HCT116 (cell line): ENCODE measurements around the gene CHN1. TPM values are rescaled to one million over a fixed set of nuclear protein-coding genes. Genes with fewer than 3 reads are reported as not detected.

Experiments
- ATAC-seq: fragments of 200-7000 bp; cut with Tn5 transposase; 2 replicates; pipeline ENCODE4 v1.9.1; 2020; ENCODE audit warnings: mild to moderate bottlenecking, moderate library complexity
- BruUV-seq: library from RNA; stranded (reverse); fragments of 400-500 nt; replicated peaks from 2 replicates; lab custom pipeline; 2021; lab: Mats Ljungman, UMichigan
- CTCF ChIA-PET: fragments of 300-600 bp; sonication (Branson Sonifier 250); formaldehyde crosslinking; loops from one replicate; lab custom pipeline; 2021; ENCODE audit warnings: antibody characterized with exemption; lab: Charles Lee
- POLR2A ChIA-PET: fragments of 300-600, 350-600 bp; sonication (Branson Sonifier 250); formaldehyde crosslinking; loops from one replicate; lab custom pipeline; 2021; ENCODE audit warnings: antibody characterized with exemption; lab: Charles Lee
- RAD21 ChIA-PET, 2 experiments: fragments of 300-600 bp; sonication (Branson Sonifier 250); formaldehyde crosslinking; loops; one replicate each; lab custom pipeline; 2023; ENCODE audit warnings: low total read pairs in 2 of 2; ENCODE audit not compliant: uncharacterized antibody in 2 of 2, unreplicated experiment in 2 of 2, low non-redundant PET in 1 of 2; lab: Charles Lee
- DNase-seq: peaks from one replicate; pipeline ENCODE4 v3.0.0-alpha.2; 2010; ENCODE audit warnings: low read depth, low spot score
- H2AFZ ChIP-seq: fragments of 200-600 bp; shearing (Covaris generic), sonication (generic); 2 replicates; pipeline ENCODE4 v1.6.1; 2017; ENCODE audit warnings: low read depth, mixed run types, mixed read lengths, antibody characterized with exemption, low read length; ENCODE audit not compliant: poor library complexity, severe bottlenecking
- H3K27ac ChIP-seq: 2 replicates; pipeline ENCODE4 v1.5.1; 2012; ENCODE audit warnings: low read depth, low read length
- H3K27me3 ChIP-seq: fragments of 200-600 bp; sonication (generic); 2 replicates; pipeline ENCODE4 v1.6.1; 2016; ENCODE audit warnings: mixed run types, low read length, mixed read lengths; ENCODE audit not compliant: insufficient read depth
- H3K36me3 ChIP-seq, 2 experiments: fragments of 200-500 bp in 1 of 2; fragments of 200-600 bp in 1 of 2; sonication (Bioruptor generic) in 1 of 2; sonication (generic) in 1 of 2; 2 replicates each; pipeline versions ENCODE4 v1.5.1 to v1.6.1; 2014 to 2016; ENCODE audit warnings: low read length in 2 of 2, inconsistent platforms in 1 of 2, mixed read lengths in 1 of 2, mixed run types in 1 of 2; ENCODE audit not compliant: insufficient read depth in 2 of 2, control insufficient read depth in 1 of 2
- H3K4me1 ChIP-seq, 2 experiments: fragments of 200-600 bp in 1 of 2; sonication (generic) in 1 of 2; 2 replicates each; pipeline versions ENCODE4 v1.5.1 to v1.6.1; 2012 to 2017; ENCODE audit warnings: low read length in 2 of 2, inconsistent platforms in 1 of 2, mild to moderate bottlenecking in 1 of 2, mixed read lengths in 1 of 2, mixed run types in 1 of 2, moderate library complexity in 1 of 2; ENCODE audit not compliant: insufficient read depth in 2 of 2, control insufficient read depth in 1 of 2
- H3K4me2 ChIP-seq: fragments of 200-600 bp; sonication (generic); 2 replicates; pipeline ENCODE4 v1.6.1; 2017; ENCODE audit warnings: mixed run types, low read length, mixed read lengths
- H3K4me3 ChIP-seq, 2 experiments: fragments of 200-600 bp in 1 of 2; sonication (generic) in 1 of 2; replicated peaks in 1 of 2; 2 replicates each; pipeline ENCODE4 v1.5.1; 2011 to 2016; ENCODE audit warnings: low read length in 2 of 2, control low read depth in 1 of 2, low read depth in 1 of 2, mild to moderate bottlenecking in 1 of 2, mixed read lengths in 1 of 2, mixed run types in 1 of 2
- H3K79me2 ChIP-seq: fragments of 200-600 bp; sonication (generic); 2 replicates; pipeline ENCODE4 v1.6.1; 2017; ENCODE audit warnings: mild to moderate bottlenecking, mixed run types, low read length, moderate library complexity, mixed read lengths; ENCODE audit not compliant: insufficient read depth
- H3K9ac ChIP-seq: fragments of 200-600 bp; sonication (generic); 2 replicates; pipeline ENCODE4 v1.6.1; 2016; ENCODE audit warnings: low read length, mixed read lengths
- H3K9me2 ChIP-seq: fragments of 200-600 bp; sonication (generic), shearing (Covaris generic); 2 replicates; pipeline ENCODE4 v1.6.1; 2017; ENCODE audit warnings: mixed run types, mild to moderate bottlenecking, moderate library complexity; ENCODE audit not compliant: insufficient read depth
- H3K9me3 ChIP-seq, 2 experiments: fragments of 200-500 bp in 1 of 2; fragments of 200-600 bp in 1 of 2; sonication (Bioruptor generic) in 1 of 2; sonication (generic) in 1 of 2; 2 replicates each; pipeline ENCODE4 v1.6.1; 2014 to 2017; ENCODE audit warnings: low read length in 2 of 2, mixed read lengths in 2 of 2, inconsistent platforms in 1 of 2, low read depth in 1 of 2, mild to moderate bottlenecking in 1 of 2, mixed run types in 1 of 2, moderate library complexity in 1 of 2; ENCODE audit not compliant: control insufficient read depth in 1 of 2, insufficient read depth in 1 of 2
- H4K20me1 ChIP-seq: fragments of 200-600 bp; sonication (generic), shearing (Covaris generic); 2 replicates; pipeline ENCODE4 v1.6.1; 2017; ENCODE audit warnings: mixed run types, mild to moderate bottlenecking, moderate library complexity; ENCODE audit not compliant: insufficient read depth
- CEBPB ChIP-seq: IDR thresholded peaks from 2 replicates; pipeline ENCODE4 v1.6.1; 2012; ENCODE audit warnings: low read depth
- CTCF ChIP-seq, 3 experiments: fragments of 200-600 bp in 1 of 3; sonication (generic) in 1 of 3; IDR thresholded peaks in 2 of 3; conservative IDR thresholded peaks in 1 of 3; 2 replicates each; pipeline ENCODE4 v1.5.1; 2012 to 2017; ENCODE audit warnings: low read depth in 2 of 3, low read length in 2 of 3, antibody characterized with exemption in 1 of 3, borderline replicate concordance in 1 of 3, control low read depth in 1 of 3, mild to moderate bottlenecking in 1 of 3, mixed read lengths in 1 of 3, mixed run types in 1 of 3, moderate library complexity in 1 of 3; ENCODE audit not compliant: insufficient read depth in 1 of 3
- EGR1 ChIP-seq: IDR thresholded peaks from 2 replicates; pipeline ENCODE4 v1.6.1; 2012; ENCODE audit warnings: low read depth
- ELF1 ChIP-seq: IDR thresholded peaks from 2 replicates; pipeline ENCODE4 v1.6.1; 2012; ENCODE audit warnings: low read depth, borderline replicate concordance
- EZH2phosphoT487 ChIP-seq: fragments of 200-600 bp; IDR thresholded peaks from 2 replicates; pipeline ENCODE4 v1.6.1; 2018; ENCODE audit warnings: antibody characterized with exemption, borderline replicate concordance
- FOSL1 ChIP-seq: IDR thresholded peaks from 2 replicates; pipeline ENCODE4 v1.6.1; 2012; ENCODE audit warnings: low read depth
- JUND ChIP-seq: IDR thresholded peaks from 2 replicates; pipeline ENCODE4 v1.6.1; 2012
- POLR2A ChIP-seq: IDR thresholded peaks from 2 replicates; pipeline ENCODE4 v1.7.0; 2011; ENCODE audit warnings: borderline replicate concordance; ENCODE audit not compliant: insufficient read depth, insufficient read length; ENCODE audit errors: extremely low read depth
- POLR2AphosphoS5 ChIP-seq: IDR thresholded peaks from 2 replicates; pipeline ENCODE4 v1.6.1; 2011; ENCODE audit warnings: mild to moderate bottlenecking, low read depth, low read length, moderate library complexity
- RAD21 ChIP-seq: IDR thresholded peaks from 2 replicates; pipeline ENCODE4 v1.6.1; 2012; ENCODE audit warnings: low read depth, mild to moderate bottlenecking
- REST ChIP-seq: IDR thresholded peaks from 2 replicates; pipeline ENCODE4 v1.6.1; 2012; ENCODE audit warnings: low read depth
- SIN3A ChIP-seq: IDR thresholded peaks from 2 replicates; pipeline ENCODE4 v1.6.1; 2012; ENCODE audit warnings: low read depth
- YY1 ChIP-seq: IDR thresholded peaks from 2 replicates; pipeline ENCODE4 v1.6.1; 2011; ENCODE audit warnings: low read length, low read depth, moderate library complexity, mild to moderate bottlenecking; ENCODE audit not compliant: insufficient replicate concordance; ENCODE audit errors: extremely low read depth
- ZFX ChIP-seq: fragments of 450-650 bp; IDR thresholded peaks from 2 replicates; pipeline ENCODE4 v1.6.1; 2017
- intact Hi-C: fragments of 100-400 bp; cut with micrococcal nuclease; formaldehyde crosslinking; loops from 2 replicates; pipeline ENCODE4 v1.10.0; 2022
- total RNA-seq: library from RNA; stranded (reverse); gene quantifications from one replicate; pipeline ENCODE4 v1.2.1, GENCODE V29; 2021; ENCODE audit not compliant: unreplicated experiment

Gene CHN1
- total RNA-seq, 1 experiment from 2014 or later: 3.6 TPM

GRCh38 chr2:174996622-174997021 is 8.6 kb downstream of the CHN1 start:
- ATAC-seq (no peak), DNase-seq (no peak)
- intact Hi-C loops: no loop called here
- no peaks in the 10 kb centered on the region for H3K9me3 ChIP-seq
- H3K27ac ChIP-seq: no peak overlapping the region
- CTCF ChIA-PET: interaction anchor here (0.8 kb wide), 2 partner anchors 12 to 225 kb away, joined by 3 read pairs; no protein-coding TSS in a partner anchor
- H3K4me2 ChIP-seq: no peak overlapping the region
- no peaks in the 10 kb centered on the region for H4K20me1 ChIP-seq
- H3K27me3 ChIP-seq: no peaks in the 10 kb centered on the region
- TF ChIP-seq FOSL1: no peak
- no peak for TF ChIP-seq RAD21
- no peak for TF ChIP-seq ZFX
- TF ChIP-seq CTCF (IDR thresholded peaks at IDR 0.05 in 2 of 3, conservative IDR thresholded peaks at IDR 0.05 in 1 of 3; ENCODE audit: borderline replicate concordance in 1 of 3, insufficient read depth in 1 of 3, low read depth in 2 of 3, low read length in 2 of 3): no peak
- TF ChIP-seq POLR2A: no peak
- TF ChIP-seq EZH2phosphoT487: no peak
- TF ChIP-seq EGR1: no peak
- TF ChIP-seq JUND: no peak
- no peak for TF ChIP-seq REST
- TF ChIP-seq ELF1: no peak
- TF ChIP-seq CEBPB: no peak
- no peak for TF ChIP-seq SIN3A
- TF ChIP-seq YY1: no peak
- TF ChIP-seq POLR2AphosphoS5: no peak
- no peaks in the 10 kb centered on the region for H3K79me2 ChIP-seq
- RAD21 ChIA-PET: no interaction called here
- H3K4me3 ChIP-seq: no peak overlapping the region
- H2AFZ ChIP-seq: no peak overlapping the region
- POLR2A ChIA-PET: no interaction called here
- no peak overlapping the region for H3K9ac ChIP-seq
- no peaks in the 10 kb centered on the region for H3K36me3 ChIP-seq
- peaks cover 0 to 9% of the 10 kb centered on the region in 2 experiments; a peak in 3 of 4 replicates for H3K4me1 ChIP-seq
- no peaks in the 10 kb centered on the region for H3K9me2 ChIP-seq
- no TSS peak for BruUV-seq
